Liver (tissue), 9 donors: ENCODE data around the gene KRTAP8-1. TPM values are rescaled to one million over a fixed set of nuclear protein-coding genes. Genes with fewer than 3 reads are reported as not detected.

Source experiments
- DNase-seq: peaks from one replicate; pipeline ENCODE4 v3.0.0-alpha.2; 2017; ENCODE audit warnings: low spot score
- H3K27ac ChIP-seq, 2 donors: one replicate each; pipeline ENCODE4 v1.7.0; 2013; ENCODE audit warnings: inconsistent platforms in 2 of 2, low read length in 2 of 2, control low read depth in 1 of 2, low read depth in 1 of 2, mild to moderate bottlenecking in 1 of 2
- H3K27me3 ChIP-seq, 4 donors: one replicate each; pipeline versions ENCODE4 v1.6.1 to v1.7.0; 2013; ENCODE audit warnings: low read length in 3 of 4, inconsistent platforms in 1 of 4, mild to moderate bottlenecking in 1 of 4, moderate library complexity in 1 of 4; ENCODE audit not compliant: control insufficient read depth in 4 of 4, insufficient read depth in 4 of 4
- H3K36me3 ChIP-seq, 4 donors: one replicate each; pipeline versions ENCODE4 v1.6.1 to v1.7.0; 2013; ENCODE audit warnings: low read length in 3 of 4, mild to moderate bottlenecking in 3 of 4, low read depth in 1 of 4, moderate library complexity in 1 of 4; ENCODE audit not compliant: control insufficient read depth in 4 of 4, insufficient read depth in 3 of 4
- H3K4me1 ChIP-seq, 4 donors: one replicate each; pipeline versions ENCODE4 v1.6.1 to v1.7.0; 2013; ENCODE audit warnings: low read length in 3 of 4, mild to moderate bottlenecking in 3 of 4, moderate library complexity in 1 of 4; ENCODE audit not compliant: control insufficient read depth in 4 of 4, insufficient read depth in 4 of 4
- H3K4me3 ChIP-seq, 3 donors: one replicate each; pipeline versions ENCODE4 v1.6.1 to v1.7.0; 2013; ENCODE audit warnings: low read length in 3 of 3, control low read depth in 1 of 3, low read depth in 1 of 3, mild to moderate bottlenecking in 1 of 3
- H3K9ac ChIP-seq, 2 donors: one replicate each; pipeline ENCODE4 v1.7.0; 2013; ENCODE audit warnings: low read length in 2 of 2, mild to moderate bottlenecking in 2 of 2, moderate library complexity in 2 of 2, control low read depth in 1 of 2, low read depth in 1 of 2
- H3K9me3 ChIP-seq, 4 donors: one replicate each; pipeline versions ENCODE4 v1.6.1 to v1.7.0; 2013; ENCODE audit warnings: low read length in 3 of 4; ENCODE audit not compliant: control insufficient read depth in 4 of 4
- CTCF ChIP-seq: fragments of 150-350 bp; IDR thresholded peaks from 2 replicates; pipeline ENCODE4 v1.5.1; 2017; ENCODE audit warnings: improper control_type of control experiment, low read depth, low read length; ENCODE audit not compliant: missing input control
- EGR1 ChIP-seq, 2 donors: IDR thresholded peaks; 2 replicates each; pipeline ENCODE4 v1.6.1; 2016 to 2018; ENCODE audit warnings: antibody characterized with exemption in 2 of 2, low read depth in 2 of 2
- FOXA1 ChIP-seq: IDR thresholded peaks from 2 replicates; pipeline ENCODE4 v1.6.1; 2016; ENCODE audit warnings: antibody characterized with exemption
- FOXA2 ChIP-seq: IDR thresholded peaks from 2 replicates; pipeline ENCODE4 v1.6.1; 2016; ENCODE audit warnings: antibody characterized with exemption
- HNF4A ChIP-seq, 2 donors: conservative IDR thresholded peaks; 2 replicates each; pipeline ENCODE4 v1.6.1; 2016; ENCODE audit warnings: antibody characterized with exemption in 2 of 2, mild to moderate bottlenecking in 2 of 2
- HNF4G ChIP-seq: IDR thresholded peaks from 2 replicates; pipeline ENCODE4 v1.6.1; 2016; ENCODE audit warnings: antibody characterized with exemption
- JUND ChIP-seq, 2 donors: IDR thresholded peaks; 2 replicates each; pipeline ENCODE4 v1.6.1; 2016; ENCODE audit warnings: antibody characterized with exemption in 2 of 2
- MAX ChIP-seq: IDR thresholded peaks from 2 replicates; pipeline ENCODE4 v1.6.1; 2016; ENCODE audit warnings: antibody characterized with exemption
- NR2F2 ChIP-seq: IDR thresholded peaks from 2 replicates; pipeline ENCODE4 v1.6.1; 2016; ENCODE audit warnings: antibody characterized with exemption
- REST ChIP-seq: IDR thresholded peaks from 2 replicates; pipeline ENCODE4 v1.6.1; 2016; ENCODE audit warnings: antibody characterized with exemption, mild to moderate bottlenecking
- RXRA ChIP-seq, 2 donors: IDR thresholded peaks; 2 replicates each; pipeline ENCODE4 v1.6.1; 2017 to 2018; ENCODE audit warnings: antibody characterized with exemption in 2 of 2, mild to moderate bottlenecking in 1 of 2
- SP1 ChIP-seq: IDR thresholded peaks from 2 replicates; pipeline ENCODE4 v1.6.1; 2018; ENCODE audit warnings: antibody characterized with exemption, mild to moderate bottlenecking
- TAF1 ChIP-seq: conservative IDR thresholded peaks from 2 replicates; pipeline ENCODE4 v1.6.1; 2016; ENCODE audit warnings: antibody characterized with exemption, mild to moderate bottlenecking
- YY1 ChIP-seq: IDR thresholded peaks from 2 replicates; pipeline ENCODE4 v1.6.1; 2016; ENCODE audit warnings: antibody characterized with exemption, mild to moderate bottlenecking
- ZBTB33 ChIP-seq: IDR thresholded peaks from 2 replicates; pipeline ENCODE4 v1.6.1; 2016; ENCODE audit warnings: antibody characterized with exemption
- WGBS: extraction: QIAGEN DNeasy Blood & Tissue Kit; methylation state at CpG from one replicate; pipeline ENCODE4 v1.1.7; 2013; 5-methylcytosine and 5-hydroxymethylcytosine counted together
- polyA plus RNA-seq, 2 donors: library from polyadenylated mRNA; stranded (reverse) in 1 of 2; unstranded in 1 of 2; fragments of 200-250 nt in 1 of 2; fragments of >200 nt in 1 of 2; fragmentation: Nextera tagmentation in 1 of 2; extraction: Ambion mirVana in 1 of 2; gene quantifications; one replicate each; pipeline versions ENCODE4 v1.2.1 to v1.2.3, GENCODE V29; 2013 to 2015
- total RNA-seq, 2 donors: library from RNA; depleted of rRNA; stranded (reverse); fragments of >200 nt; gene quantifications; one replicate each; pipeline ENCODE4 v1.2.3, GENCODE V29; 2014
- donor health status: healthy.
- donor health status: healthy.
- donor health status: healthy.
- donor health status: healthy.
- donor health status: healthy.

Gene KRTAP8-1
- total and polyA plus RNA-seq, 4 donors: not detected

- 61% methylated on average over 7 of the region's 7 CpGs for WGBS
- Histone ChIP-seq H3K9ac (no peak overlapping the region), H3K27ac (no peak overlapping the region), H3K4me3 (no peak overlapping the region), H3K9me3 (no peaks in the 10 kb centered on the region), H3K36me3 (no peaks in the 10 kb centered on the region), H3K4me1 (no peaks in the 10 kb centered on the region), H3K27me3 (peaks cover 0 to 2% (median 0%) of the 10 kb centered on the region in 4 donors)
- no peak for DNase-seq
- TF ChIP-seq REST (no peak), CTCF (no peak), SP1 (no peak), FOXA1 (no peak), YY1 (no peak), JUND (IDR thresholded peaks at IDR 0.05) (no peak), EGR1 (IDR thresholded peaks at IDR 0.05; ENCODE audit: low read depth in 2 of 2) (no peak)
Observed at GRCh38 chr21:30818837-30819610, 6.0 kb upstream of the KRTAP8-1 start.

GRCh38 chr21:30800605-30801004 is 12.5 kb downstream of the KRTAP8-1 start:
- TF ChIP-seq MAX (no peak), ZBTB33 (no peak), TAF1 (no peak), RXRA (IDR thresholded peaks at IDR 0.05) (no peak), YY1 (no peak), FOXA2 (no peak), FOXA1 (no peak), HNF4G (no peak), HNF4A (conservative IDR thresholded peaks at IDR 0.05) (no peak), NR2F2 (no peak)
- H3K36me3 ChIP-seq: no peaks in the 10 kb centered on the region
- H3K27ac ChIP-seq: no peak overlapping the region
- H3K27me3 ChIP-seq: no peaks in the 10 kb centered on the region
- H3K9ac ChIP-seq: no peak overlapping the region
- no peak for DNase-seq
- H3K4me3 ChIP-seq: no peak overlapping the region
- no peaks in the 10 kb centered on the region for H3K4me1 ChIP-seq
- 87% methylated on average over 1 of the region's 1 CpG for WGBS
- no peaks in the 10 kb centered on the region for H3K9me3 ChIP-seq
